IMR-90 (cell line): ENCODE data around the gene ACTC1. TPM values are rescaled to one million over a fixed set of nuclear protein-coding genes. Genes with fewer than 3 reads are reported as not detected.

Experiments
- ATAC-seq: fragments of 200-7000 bp; cut with Tn5 transposase; 2 replicates; pipeline ENCODE4 v1.9.1; 2020; ENCODE audit warnings: low read depth, mild to moderate bottlenecking, moderate library complexity
- BruUV-seq: library from RNA; stranded (reverse); fragments of 400-500 nt; replicated peaks from 2 replicates; lab custom pipeline; 2021; lab: Mats Ljungman, UMichigan
- CTCF ChIA-PET: fragments of 300-600 bp; formaldehyde crosslinking; extraction: SDS; loops from one replicate; lab custom pipeline; 2021; ENCODE audit warnings: antibody characterized with exemption; lab: Yijun Ruan, JAX
- POLR2A ChIA-PET: fragments of 300-600 bp; sonication (Branson Sonifier 250); formaldehyde crosslinking; loops from one replicate; lab custom pipeline; 2022; ENCODE audit warnings: antibody characterized with exemption; ENCODE audit not compliant: unreplicated experiment; lab: Charles Lee
- DNase-seq: peaks from one replicate; pipeline ENCODE4 v3.0.0; 2013
- H2AFZ ChIP-seq: replicated peaks from 2 replicates; pipeline ENCODE3; 2013; ENCODE audit warnings: low read length, mild to moderate bottlenecking; ENCODE audit not compliant: poor library complexity
- H2AK5ac ChIP-seq: 2 replicates; pipeline ENCODE4 v1.6.1; 2013; ENCODE audit warnings: low read depth, low read length, inconsistent platforms
- H2AK9ac ChIP-seq: replicated peaks from 2 replicates; pipeline ENCODE3; 2013; ENCODE audit warnings: mild to moderate bottlenecking, low read depth, low read length, moderate library complexity; ENCODE audit not compliant: poor library complexity
- H2BK120ac ChIP-seq: 2 replicates; pipeline ENCODE4 v1.6.1; 2013; ENCODE audit warnings: low read depth, low read length, inconsistent platforms
- H2BK15ac ChIP-seq: 3 replicates; pipeline ENCODE4 v1.6.1; 2013; ENCODE audit warnings: low read depth, low read length, inconsistent platforms
- H2BK20ac ChIP-seq: 2 replicates; pipeline ENCODE4 v1.6.1; 2013; ENCODE audit warnings: low read depth, mild to moderate bottlenecking, inconsistent platforms, low read length, moderate library complexity
- H2BK5ac ChIP-seq: 2 replicates; pipeline ENCODE4 v1.6.1; 2013; ENCODE audit warnings: mild to moderate bottlenecking, low read depth, low read length, inconsistent platforms; ENCODE audit not compliant: poor library complexity, severe bottlenecking
- H3K14ac ChIP-seq: replicated peaks from 2 replicates; pipeline ENCODE4 v1.6.1; 2013; ENCODE audit warnings: low read depth, low read length, inconsistent platforms
- H3K18ac ChIP-seq: 2 replicates; pipeline ENCODE4 v1.6.1; 2013; ENCODE audit warnings: low read depth, low read length, control low read depth
- H3K23ac ChIP-seq: 2 replicates; pipeline ENCODE4 v1.6.1; 2013; ENCODE audit warnings: low read depth, low read length, inconsistent platforms
- H3K27ac ChIP-seq: 2 replicates; pipeline ENCODE4 v1.5.1; 2013; ENCODE audit warnings: mild to moderate bottlenecking, control low read depth, low read length; ENCODE audit not compliant: insufficient read depth
- H3K27me3 ChIP-seq: 2 replicates; pipeline ENCODE4 v1.6.1; 2013; ENCODE audit warnings: low read length; ENCODE audit not compliant: control insufficient read depth, insufficient read depth
- H3K36me3 ChIP-seq: 2 replicates; pipeline ENCODE4 v1.6.1; 2013; ENCODE audit warnings: low read length, mixed read lengths; ENCODE audit not compliant: control insufficient read depth, insufficient read depth
- H3K4ac ChIP-seq: 2 replicates; pipeline ENCODE4 v1.6.1; 2013; ENCODE audit warnings: low read depth, low read length, inconsistent platforms
- H3K4me1 ChIP-seq: 2 replicates; pipeline ENCODE4 v1.6.1; 2013; ENCODE audit warnings: low read length, mixed read lengths; ENCODE audit not compliant: control insufficient read depth, insufficient read depth
- H3K4me2 ChIP-seq: 2 replicates; pipeline ENCODE4 v1.6.1; 2013; ENCODE audit warnings: low read depth, mild to moderate bottlenecking, control low read depth, low read length, moderate library complexity
- H3K4me3 ChIP-seq: 2 replicates; pipeline ENCODE4 v1.5.1; 2013; ENCODE audit warnings: low read depth, mild to moderate bottlenecking, control low read depth, low read length, moderate library complexity; ENCODE audit not compliant: insufficient read depth
- H3K56ac ChIP-seq: 2 replicates; pipeline ENCODE4 v1.6.1; 2013; ENCODE audit warnings: low read length, inconsistent platforms; ENCODE audit not compliant: insufficient read depth; ENCODE audit errors: extremely low read depth
- H3K79me1 ChIP-seq, 2 experiments: 2 replicates each; pipeline ENCODE4 v1.6.1; 2013; ENCODE audit warnings: low read length in 2 of 2, inconsistent platforms in 1 of 2, low read depth in 1 of 2
- H3K9ac ChIP-seq: 2 replicates; pipeline ENCODE4 v1.6.1; 2013; ENCODE audit warnings: low read depth, low read length, control low read depth
- H3K9me1 ChIP-seq: 2 replicates; pipeline ENCODE4 v1.6.1; 2013; ENCODE audit warnings: low read length, inconsistent platforms; ENCODE audit not compliant: insufficient read depth
- H3K9me3 ChIP-seq: 2 replicates; pipeline ENCODE4 v1.6.1; 2013; ENCODE audit warnings: low read length; ENCODE audit not compliant: control insufficient read depth, insufficient read depth
- H4K20me1 ChIP-seq: 2 replicates; pipeline ENCODE4 v1.6.1; 2013; ENCODE audit warnings: low read length, inconsistent platforms; ENCODE audit not compliant: insufficient read depth
- H4K5ac ChIP-seq: 2 replicates; pipeline ENCODE4 v1.6.1; 2013; ENCODE audit warnings: mild to moderate bottlenecking, low read depth, low read length, control low read depth
- H4K8ac ChIP-seq, 2 experiments: 2 replicates each; pipeline ENCODE4 v1.6.1; 2013; ENCODE audit warnings: low read depth in 2 of 2, low read length in 2 of 2, control low read depth in 1 of 2, inconsistent platforms in 1 of 2
- H4K91ac ChIP-seq: 2 replicates; pipeline ENCODE4 v1.6.1; 2013; ENCODE audit warnings: low read depth, low read length, inconsistent platforms; ENCODE audit not compliant: insufficient read depth
- CEBPB ChIP-seq: IDR thresholded peaks from 2 replicates; pipeline ENCODE4 v1.6.1; 2012; ENCODE audit warnings: low read depth, low read length, improper control_type of control experiment
- CHD1 ChIP-seq: IDR thresholded peaks from 2 replicates; pipeline ENCODE4 v1.6.1; 2012; ENCODE audit warnings: low read depth, low read length, improper control_type of control experiment
- MAFK ChIP-seq: IDR thresholded peaks from 2 replicates; pipeline ENCODE4 v1.6.1; 2012; ENCODE audit warnings: low read depth, low read length, improper control_type of control experiment
- NFE2L2 ChIP-seq: fragments of 150-350 bp; IDR thresholded peaks from 2 replicates; pipeline ENCODE4 v1.6.1; 2016; ENCODE audit warnings: low read depth, mild to moderate bottlenecking, low read length
- WGBS, 2 experiments: methylation state at CpG; one replicate each; pipeline versions ENCODE4 v1.1.5 to v1.1.7; 2013; ENCODE audit warnings: missing lambda C conversion rate in 2 of 2; ENCODE audit not compliant: insufficient read length in 1 of 2; ENCODE audit errors: extremely low coverage in 2 of 2; 5-methylcytosine and 5-hydroxymethylcytosine counted together
- dilution Hi-C: fragments of 300-500 bp; cut with HindIII; formaldehyde crosslinking; loops from one replicate; pipeline ENCODE4 v1.14.3; 2018; ENCODE audit warnings: low sequenced_read_pairs; ENCODE audit not compliant: unreplicated experiment
- in situ Hi-C: fragments of 300-500 bp; cut with MboI; formaldehyde crosslinking; loops from 3 replicates; pipeline ENCODE4 v1.14.3; 2019; ENCODE audit warnings: low sequenced_read_pairs, inconsistent platforms, mixed read lengths
- intact Hi-C: fragments of 100-400 bp; cut with micrococcal nuclease; formaldehyde crosslinking; loops from 2 replicates; pipeline ENCODE4 v1.10.0; 2022
- polyA plus RNA-seq, 3 experiments: library from polyadenylated mRNA; depleted of rRNA; stranded (reverse); fragments of >200 nt; gene quantifications; 2 replicates each; pipeline ENCODE4 v1.2.3, GENCODE V29; 2012; ENCODE audit warnings: low replicate concordance in 1 of 3
- total RNA-seq: library from RNA; depleted of rRNA; stranded (reverse); fragments of >200 nt; gene quantifications from 2 replicates; pipeline ENCODE4 v1.2.3, GENCODE V29; 2012

The ACTC1 gene
- total and polyA plus RNA-seq, 2 of the 4 experiments (the other 2 are of a cell fraction), result 1.1 to 2.8 TPM

- no peak overlapping the region for H2BK20ac ChIP-seq
- dilution Hi-C loops, result no loop called here
- no peak for TF ChIP-seq MAFK
- TF ChIP-seq CEBPB, result no peak
- no peak for TF ChIP-seq NFE2L2
- no peak for TF ChIP-seq CHD1
- 0 out of 2 replicates have a peak, but pooled peaks cover 1% of the 10 kb centered on the region for H3K9me3 ChIP-seq
- intact Hi-C loops, result loop anchor here (1.0 kb wide), 1 partner anchor 18 kb away; no protein-coding TSS in a partner anchor
- H4K20me1 ChIP-seq, result no peaks in the 10 kb centered on the region
- H3K23ac ChIP-seq, result no peak overlapping the region
- H3K4me3 ChIP-seq, result no peak overlapping the region
- in situ Hi-C loops, result no loop called here
- no TSS peak for BruUV-seq
- no peak overlapping the region for H4K91ac ChIP-seq
- no peaks in the 10 kb centered on the region for H3K36me3 ChIP-seq
- ChIA-PET POLR2A (no interaction called here), CTCF (no interaction called here)
- no peak overlapping the region for H2BK5ac ChIP-seq
- H3K79me1 ChIP-seq, result no peaks in the 10 kb centered on the region
- H3K9me1 ChIP-seq, result no peaks in the 10 kb centered on the region
- WGBS, 2 experiments, result no CpG with 5 or more reads among the region's 3 CpGs
- H4K8ac ChIP-seq, result no peak overlapping the region
- no peak overlapping the region for H3K56ac ChIP-seq
- no peaks in the 10 kb centered on the region for H3K4me1 ChIP-seq
- H3K18ac ChIP-seq, result no peak overlapping the region
- H2BK120ac ChIP-seq, result no peak overlapping the region
- H3K14ac ChIP-seq, result no peak overlapping the region
- H2AK5ac ChIP-seq, result no peak overlapping the region
- H3K27me3 ChIP-seq, result peaks cover 28% of the 10 kb centered on the region
- no peak overlapping the region for H4K5ac ChIP-seq
- no peak overlapping the region for H3K9ac ChIP-seq
- DNase-seq (no peak), ATAC-seq (no peak)
- H2BK15ac ChIP-seq, result no peak overlapping the region
- H3K4me2 ChIP-seq, result no peak overlapping the region
- H2AFZ ChIP-seq, result no peak overlapping the region
- H2AK9ac ChIP-seq, result no peak overlapping the region
- no peak overlapping the region for H3K27ac ChIP-seq
- no peak overlapping the region for H3K4ac ChIP-seq
Measured at GRCh38 chr15:34760909-34761308, 34.4 kb downstream of the ACTC1 start.
